AG10803 (cell line): ENCODE measurements around the gene PPM1G.

Source experiments
- DNase-seq: peaks from one replicate; pipeline ENCODE4 v3.0.0; 2010; ENCODE audit warnings: low read depth
- H3K4me3 ChIP-seq: 2 replicates; pipeline ENCODE4 v1.5.1; 2011; ENCODE audit warnings: mild to moderate bottlenecking, low read length, control low read depth
- TF ChIP-seq, protein P1 (sequence below): conservative IDR thresholded peaks from 2 replicates; pipeline ENCODE4 v1.5.1; 2011; ENCODE audit warnings: mild to moderate bottlenecking, low read length, control low read depth, inconsistent platforms

Gene PPM1G

GRCh38 chr2:27350106-27350693 lies 59.2 kb downstream of the PPM1G start:
- H3K4me3 ChIP-seq: no peak overlapping the region
- TF ChIP-seq, protein P1, sequence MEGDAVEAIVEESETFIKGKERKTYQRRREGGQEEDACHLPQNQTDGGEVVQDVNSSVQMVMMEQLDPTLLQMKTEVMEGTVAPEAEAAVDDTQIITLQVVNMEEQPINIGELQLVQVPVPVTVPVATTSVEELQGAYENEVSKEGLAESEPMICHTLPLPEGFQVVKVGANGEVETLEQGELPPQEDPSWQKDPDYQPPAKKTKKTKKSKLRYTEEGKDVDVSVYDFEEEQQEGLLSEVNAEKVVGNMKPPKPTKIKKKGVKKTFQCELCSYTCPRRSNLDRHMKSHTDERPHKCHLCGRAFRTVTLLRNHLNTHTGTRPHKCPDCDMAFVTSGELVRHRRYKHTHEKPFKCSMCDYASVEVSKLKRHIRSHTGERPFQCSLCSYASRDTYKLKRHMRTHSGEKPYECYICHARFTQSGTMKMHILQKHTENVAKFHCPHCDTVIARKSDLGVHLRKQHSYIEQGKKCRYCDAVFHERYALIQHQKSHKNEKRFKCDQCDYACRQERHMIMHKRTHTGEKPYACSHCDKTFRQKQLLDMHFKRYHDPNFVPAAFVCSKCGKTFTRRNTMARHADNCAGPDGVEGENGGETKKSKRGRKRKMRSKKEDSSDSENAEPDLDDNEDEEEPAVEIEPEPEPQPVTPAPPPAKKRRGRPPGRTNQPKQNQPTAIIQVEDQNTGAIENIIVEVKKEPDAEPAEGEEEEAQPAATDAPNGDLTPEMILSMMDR: no peak
- DNase-seq: no peak

DNA sequence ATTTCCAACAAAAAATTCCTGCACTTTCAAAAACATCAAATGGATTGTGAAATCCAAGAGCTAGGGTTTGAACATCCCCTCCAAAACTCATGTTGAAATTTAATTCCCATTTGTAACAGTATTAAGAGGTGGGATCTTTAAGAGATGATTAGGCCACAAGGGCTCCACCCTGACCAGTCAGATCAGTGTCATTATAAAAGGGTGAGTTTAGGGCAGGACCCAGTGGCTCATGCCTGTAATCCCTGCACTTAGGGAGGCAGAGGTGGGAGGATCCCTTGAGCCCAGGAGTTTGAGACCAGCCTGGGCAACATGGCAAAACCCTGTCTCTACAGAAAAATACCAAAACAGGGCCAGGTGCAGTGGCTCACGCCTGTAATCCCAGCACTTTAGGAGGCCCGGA lies 61.8 kb downstream of the PPM1G start:
- DNase-seq: no peak
- TF ChIP-seq, protein P1: no peak
- H3K4me3 ChIP-seq: no peak overlapping the region

DNA sequence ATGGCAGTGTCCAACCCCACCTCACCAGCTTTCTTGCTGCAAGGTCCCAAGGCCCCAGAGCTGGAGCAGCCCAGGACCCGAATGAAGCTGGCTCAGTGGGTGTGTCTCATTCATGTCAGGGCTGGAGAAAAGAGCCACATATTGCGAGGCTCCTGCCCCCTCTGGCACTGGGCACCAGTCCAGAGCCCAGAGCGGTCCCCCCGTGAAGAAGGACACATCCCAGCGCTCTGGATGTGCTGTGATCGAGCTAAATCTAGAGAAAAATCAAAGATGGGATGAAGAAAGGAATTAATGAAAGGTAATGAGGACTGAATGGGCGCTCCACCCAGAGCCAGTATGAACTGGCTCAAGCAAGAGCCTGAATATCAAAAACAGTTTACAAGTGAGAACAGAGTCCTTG lies 73.2 kb downstream of the PPM1G start:
- H3K4me3 ChIP-seq: no peak overlapping the region
- no peak for DNase-seq
- TF ChIP-seq, protein P1: no peak

- no peak for DNase-seq
- no peak overlapping the region for H3K4me3 ChIP-seq
- TF ChIP-seq, protein P1: no peak
These were observed 74.1 kb downstream of the PPM1G start for GRCh38 chr2:27335311-27335710.
